ENCODE data around the gene COX4I2. TPM values are rescaled to one million over a fixed set of nuclear protein-coding genes. Genes with fewer than 3 reads are reported as not detected.

COX4I2 gene
- total RNA-seq, 1 experiment from 2014 or later = not detected

- TF ChIP-seq, protein P1, sequence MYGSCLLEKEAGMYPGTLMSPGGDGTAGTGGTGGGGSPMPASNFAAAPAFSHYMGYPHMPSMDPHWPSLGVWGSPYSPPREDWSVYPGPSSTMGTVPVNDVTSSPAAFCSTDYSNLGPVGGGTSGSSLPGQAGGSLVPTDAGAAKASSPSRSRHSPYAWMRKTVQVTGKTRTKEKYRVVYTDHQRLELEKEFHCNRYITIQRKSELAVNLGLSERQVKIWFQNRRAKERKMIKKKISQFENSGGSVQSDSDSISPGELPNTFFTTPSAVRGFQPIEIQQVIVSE (CRISPR knock-in tag; IDR thresholded peaks at IDR 0.05; ENCODE audit: borderline replicate concordance) = no peak
- TF ChIP-seq ZNF121 (CRISPR knock-in tag; IDR thresholded peaks at IDR 0.05) (no peak), CREM (CRISPR knock-in tag; IDR thresholded peaks at IDR 0.05) (no peak), ZNF532 (CRISPR knock-in tag; IDR thresholded peaks at IDR 0.05; ENCODE audit: borderline replicate concordance) (no peak), ZNF671 (CRISPR knock-in tag; IDR thresholded peaks at IDR 0.05) (no peak)
- TF ChIP-seq, protein P2, sequence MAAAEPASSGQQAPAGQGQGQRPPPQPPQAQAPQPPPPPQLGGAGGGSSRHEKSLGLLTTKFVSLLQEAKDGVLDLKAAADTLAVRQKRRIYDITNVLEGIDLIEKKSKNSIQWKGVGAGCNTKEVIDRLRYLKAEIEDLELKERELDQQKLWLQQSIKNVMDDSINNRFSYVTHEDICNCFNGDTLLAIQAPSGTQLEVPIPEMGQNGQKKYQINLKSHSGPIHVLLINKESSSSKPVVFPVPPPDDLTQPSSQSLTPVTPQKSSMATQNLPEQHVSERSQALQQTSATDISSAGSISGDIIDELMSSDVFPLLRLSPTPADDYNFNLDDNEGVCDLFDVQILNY (CRISPR knock-in tag; IDR thresholded peaks at IDR 0.05) = no peak
Measured at GRCh38 chr20:31638317-31638716, 605 bp downstream of the COX4I2 start (continued).

DNA sequence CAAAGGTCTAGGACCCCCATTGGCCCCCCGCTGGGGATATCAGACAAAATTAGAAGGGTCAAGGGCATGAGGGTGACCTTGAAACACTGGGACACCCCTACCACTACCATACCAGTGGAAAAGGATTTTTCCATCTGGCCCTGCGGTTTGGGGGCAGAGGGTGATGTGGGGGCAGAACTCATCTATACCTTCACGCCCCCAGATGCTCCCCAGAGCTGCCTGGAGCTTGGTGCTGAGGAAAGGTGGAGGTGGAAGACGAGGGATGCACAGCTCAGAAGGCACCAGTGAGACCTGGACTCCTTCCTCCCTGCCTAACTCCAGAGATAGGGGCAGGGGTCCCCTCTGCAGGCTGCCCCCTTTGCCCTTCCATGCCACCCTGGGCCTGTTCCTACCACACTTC lies 1.1 kb downstream of the COX4I2 start:
- ATAC-seq = no peak
- ChIA-PET CTCF (interaction anchor here (1.0 to 6.2 kb wide), 6 partner anchors 23 to 84 kb away, joined by 3 to 43 read pairs (median 6); partner anchors contain the start of gene BCL2L1), POLR2A (no interaction called here)
- no peak overlapping the region for H3K27ac Mint-ChIP-seq
- no peaks in the 10 kb centered on the region; the same call in 1 of the 2 replicates for H3K27me3 Mint-ChIP-seq (ENCODE audit: low read depth)
- no peak for TF ChIP-seq ETV6 (CRISPR knock-in tag; IDR thresholded peaks at IDR 0.05)
- no peak for TF ChIP-seq ZBTB21 (CRISPR knock-in tag; IDR thresholded peaks at IDR 0.05; ENCODE audit: borderline replicate concordance)
- TF ChIP-seq EMX1 (CRISPR knock-in tag; IDR thresholded peaks at IDR 0.05) = no peak
- H3K9me3 Mint-ChIP-seq = no peaks in the 10 kb centered on the region
- no peak overlapping the region for H3K4me3 Mint-ChIP-seq
- no peak for DNase-seq (ENCODE audit: low spot score)
- no peaks in the 10 kb centered on the region for H3K4me1 Mint-ChIP-seq
- no peaks in the 10 kb centered on the region for H3K36me3 Mint-ChIP-seq

GRCh38 chr20:31640259-31640658 lies 2.5 kb downstream of the COX4I2 start:
- Mint-ChIP-seq H3K9me3 (no peaks in the 10 kb centered on the region), H3K4me1 (no peaks in the 10 kb centered on the region), H3K4me3 (no peak overlapping the region), H3K27ac (no peak overlapping the region), H3K27me3 (ENCODE audit: low read depth) (no peaks in the 10 kb centered on the region; the same call in 1 of the 2 replicates), H3K36me3 (no peaks in the 10 kb centered on the region)
- POLR2A ChIA-PET = interaction anchor here (0.6 kb wide), 1 partner anchor 34 kb away, joined by 3 read pairs; no protein-coding TSS in a partner anchor
- CTCF ChIA-PET = interaction anchor here (0.6 to 6.2 kb wide), 7 partner anchors 19 to 83 kb away, joined by 3 to 43 read pairs (median 5); partner anchors contain the start of gene BCL2L1
- DNase-seq (ENCODE audit: low spot score) = no peak
- ATAC-seq = no peak
- TF ChIP-seq JAZF1 (CRISPR knock-in tag; IDR thresholded peaks at IDR 0.05) (no peak), FOXP1 (CRISPR knock-in tag; IDR thresholded peaks at IDR 0.05; ENCODE audit: borderline replicate concordance) (no peak), SOX15 (CRISPR knock-in tag; IDR thresholded peaks at IDR 0.05) (no peak), ZNF512 (CRISPR knock-in tag; IDR thresholded peaks at IDR 0.05; ENCODE audit: borderline replicate concordance) (no peak), NR3C1 (CRISPR knock-in tag; conservative IDR thresholded peaks at IDR 0.05; ENCODE audit: low read depth) (no peak), ZNF219 (CRISPR knock-in tag; IDR thresholded peaks at IDR 0.05; ENCODE audit: borderline replicate concordance) (no peak)
- TF ChIP-seq, protein P3, sequence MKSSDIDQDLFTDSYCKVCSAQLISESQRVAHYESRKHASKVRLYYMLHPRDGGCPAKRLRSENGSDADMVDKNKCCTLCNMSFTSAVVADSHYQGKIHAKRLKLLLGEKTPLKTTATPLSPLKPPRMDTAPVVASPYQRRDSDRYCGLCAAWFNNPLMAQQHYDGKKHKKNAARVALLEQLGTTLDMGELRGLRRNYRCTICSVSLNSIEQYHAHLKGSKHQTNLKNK (CRISPR knock-in tag; IDR thresholded peaks at IDR 0.05) = no peak
- TF ChIP-seq, protein P4, sequence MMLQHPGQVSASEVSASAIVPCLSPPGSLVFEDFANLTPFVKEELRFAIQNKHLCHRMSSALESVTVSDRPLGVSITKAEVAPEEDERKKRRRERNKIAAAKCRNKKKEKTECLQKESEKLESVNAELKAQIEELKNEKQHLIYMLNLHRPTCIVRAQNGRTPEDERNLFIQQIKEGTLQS (CRISPR knock-in tag; conservative IDR thresholded peaks at IDR 0.05) = no peak
